ENCODE data around the gene CHRDL1. TPM values are rescaled to one million over a fixed set of nuclear protein-coding genes. Genes with fewer than 3 reads are reported as not detected.
"Not testable (repeated sequence)": the region's sequence is repeated elsewhere in the genome, so short reads cannot be mapped to it uniquely, and the experiment has no call there.

CHRDL1 gene
- total RNA-seq, 1 donor from 2014 or later = 4.8 TPM

DNA sequence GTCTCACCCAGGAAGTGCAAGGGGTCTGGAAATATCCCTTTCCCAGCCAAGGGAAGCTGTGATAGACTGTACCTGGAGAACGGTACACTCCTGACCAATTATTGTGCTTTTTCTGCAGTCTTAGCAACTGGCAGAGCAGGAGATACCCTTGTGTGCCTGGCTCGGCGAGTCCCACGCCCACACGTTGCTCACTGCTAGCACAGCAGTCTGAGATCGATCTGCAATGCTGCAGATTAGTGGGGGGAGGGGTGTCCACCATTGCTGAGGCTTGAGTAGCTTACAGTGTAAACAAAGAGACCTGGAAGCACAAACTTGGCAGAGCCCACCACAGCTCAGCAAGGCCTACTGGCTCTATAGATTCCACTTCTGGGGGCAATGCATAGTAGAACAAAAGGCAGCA, 138.5 kb downstream of the CHRDL1 start:
- Histone ChIP-seq H3K4me1 (ENCODE audit: insufficient read depth, low read length) (no peaks in the 10 kb centered on the region), H3K27ac (ENCODE audit: low read depth, low read length) (no peak overlapping the region), H3K4me3 (ENCODE audit: insufficient read depth, low read depth, low read length) (no peak overlapping the region), H3K9ac (ENCODE audit: low read length) (no peak overlapping the region), H3K79me2 (ENCODE audit: insufficient read depth, low read length) (no peaks in the 10 kb centered on the region), H3K36me3 (ENCODE audit: insufficient read depth, low read length) (no peaks in the 10 kb centered on the region), H3K4me2 (ENCODE audit: low read length) (no peak overlapping the region), H3K27me3 (ENCODE audit: insufficient read depth, low read length) (no peaks in the 10 kb centered on the region), H2AFZ (ENCODE audit: low read depth, low read length) (no peak overlapping the region), H3K9me3 (ENCODE audit: insufficient read depth, low read depth, low read length) (no peaks in the 10 kb centered on the region), H4K20me1 (ENCODE audit: insufficient read depth, low read length) (no peaks in the 10 kb centered on the region)
- Mint-ChIP-seq H3K4me1 (ENCODE audit: low read depth, unreplicated experiment) (no peaks in the 10 kb centered on the region), H3K27me3 (ENCODE audit: low read depth, unreplicated experiment) (no peaks in the 10 kb centered on the region), H3K9me3 (ENCODE audit: unreplicated experiment) (peaks cover 5% of the 10 kb centered on the region), H3K36me3 (ENCODE audit: low read depth, unreplicated experiment) (no peaks in the 10 kb centered on the region), H3K27ac (ENCODE audit: unreplicated experiment) (no peak overlapping the region), H3K4me3 (ENCODE audit: unreplicated experiment) (no peak overlapping the region)
- TF ChIP-seq EZH2 (IDR thresholded peaks at IDR 0.05; ENCODE audit: insufficient read depth, low read length) = no peak
- TF ChIP-seq, protein P1, sequence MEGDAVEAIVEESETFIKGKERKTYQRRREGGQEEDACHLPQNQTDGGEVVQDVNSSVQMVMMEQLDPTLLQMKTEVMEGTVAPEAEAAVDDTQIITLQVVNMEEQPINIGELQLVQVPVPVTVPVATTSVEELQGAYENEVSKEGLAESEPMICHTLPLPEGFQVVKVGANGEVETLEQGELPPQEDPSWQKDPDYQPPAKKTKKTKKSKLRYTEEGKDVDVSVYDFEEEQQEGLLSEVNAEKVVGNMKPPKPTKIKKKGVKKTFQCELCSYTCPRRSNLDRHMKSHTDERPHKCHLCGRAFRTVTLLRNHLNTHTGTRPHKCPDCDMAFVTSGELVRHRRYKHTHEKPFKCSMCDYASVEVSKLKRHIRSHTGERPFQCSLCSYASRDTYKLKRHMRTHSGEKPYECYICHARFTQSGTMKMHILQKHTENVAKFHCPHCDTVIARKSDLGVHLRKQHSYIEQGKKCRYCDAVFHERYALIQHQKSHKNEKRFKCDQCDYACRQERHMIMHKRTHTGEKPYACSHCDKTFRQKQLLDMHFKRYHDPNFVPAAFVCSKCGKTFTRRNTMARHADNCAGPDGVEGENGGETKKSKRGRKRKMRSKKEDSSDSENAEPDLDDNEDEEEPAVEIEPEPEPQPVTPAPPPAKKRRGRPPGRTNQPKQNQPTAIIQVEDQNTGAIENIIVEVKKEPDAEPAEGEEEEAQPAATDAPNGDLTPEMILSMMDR (IDR thresholded peaks at IDR 0.05; ENCODE audit: insufficient read depth, low read depth, low read length) = no peak
- DNase-seq (ENCODE audit: low read depth) = no peak
- FAIRE-seq = peak; percentile 68

DNA sequence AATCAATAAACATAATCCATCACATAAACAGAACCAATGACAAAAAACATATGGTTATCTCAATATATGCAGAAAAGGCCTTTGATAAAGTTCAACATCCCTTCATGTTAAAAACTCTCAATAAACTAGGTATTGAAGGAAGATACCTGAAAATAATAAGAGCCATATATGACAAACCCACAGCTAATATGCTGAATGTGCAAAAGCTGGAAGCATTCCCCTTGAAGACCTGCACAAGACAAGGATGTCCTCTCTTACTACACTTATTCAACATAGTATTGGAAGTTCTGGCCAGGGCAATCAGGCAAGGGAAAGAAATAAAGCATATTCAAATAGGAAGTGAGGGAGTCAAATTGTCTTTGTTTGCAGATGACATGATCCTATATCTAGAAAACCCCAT, 141.3 kb downstream of the CHRDL1 start:
- H2AFZ ChIP-seq (ENCODE audit: low read depth, low read length); H3K27ac ChIP-seq (ENCODE audit: low read depth, low read length); H3K27ac Mint-ChIP-seq (ENCODE audit: unreplicated experiment); H3K36me3 Mint-ChIP-seq (ENCODE audit: low read depth, unreplicated experiment); H3K4me3 Mint-ChIP-seq (ENCODE audit: unreplicated experiment); H3K4me1 ChIP-seq (ENCODE audit: insufficient read depth, low read length); H3K4me2 ChIP-seq (ENCODE audit: low read length); DNase-seq (ENCODE audit: low read depth); H3K9me3 ChIP-seq (ENCODE audit: insufficient read depth, low read depth, low read length); H3K79me2 ChIP-seq (ENCODE audit: insufficient read depth, low read length); H3K36me3 ChIP-seq (ENCODE audit: insufficient read depth, low read length); H3K27me3 Mint-ChIP-seq (ENCODE audit: low read depth, unreplicated experiment); H3K9ac ChIP-seq (ENCODE audit: low read length); H3K9me3 Mint-ChIP-seq (ENCODE audit: unreplicated experiment); H3K4me1 Mint-ChIP-seq (ENCODE audit: low read depth, unreplicated experiment); H4K20me1 ChIP-seq (ENCODE audit: insufficient read depth, low read length); H3K4me3 ChIP-seq (ENCODE audit: insufficient read depth, low read depth, low read length); H3K27me3 ChIP-seq (ENCODE audit: insufficient read depth, low read length): not testable (repeated sequence)
- FAIRE-seq = peak; percentile 73

DNA sequence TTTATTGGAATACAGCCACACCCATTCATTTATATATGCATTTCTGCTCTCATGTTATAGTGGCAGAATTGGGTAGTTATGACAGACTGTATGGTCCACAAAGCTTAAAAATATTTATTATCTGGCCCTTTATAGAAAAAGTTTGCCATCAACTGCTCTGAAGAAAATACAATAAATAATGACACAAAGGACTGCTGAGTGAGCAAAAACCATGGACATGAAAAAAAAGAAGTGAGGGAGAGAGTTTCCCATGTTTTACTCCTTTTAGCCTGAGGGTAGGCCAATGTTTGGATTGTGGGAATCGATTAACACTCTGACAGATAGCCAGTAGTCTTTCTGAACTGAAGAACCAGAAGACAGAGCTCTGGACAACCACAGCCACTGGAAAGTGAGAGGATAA, 149.2 kb downstream of the CHRDL1 start:
- H3K4me3 Mint-ChIP-seq (ENCODE audit: unreplicated experiment) = no peak overlapping the region
- Histone ChIP-seq H3K9me3 (ENCODE audit: insufficient read depth, low read depth, low read length) (no peaks in the 10 kb centered on the region), H3K9ac (ENCODE audit: low read length) (no peak overlapping the region), H3K4me1 (ENCODE audit: insufficient read depth, low read length) (no peaks in the 10 kb centered on the region), H3K4me3 (ENCODE audit: insufficient read depth, low read depth, low read length) (no peak overlapping the region), H2AFZ (ENCODE audit: low read depth, low read length) (no peak overlapping the region), H4K20me1 (ENCODE audit: insufficient read depth, low read length) (no peaks in the 10 kb centered on the region), H3K27ac (ENCODE audit: low read depth, low read length) (no peak overlapping the region), H3K79me2 (ENCODE audit: insufficient read depth, low read length) (no peaks in the 10 kb centered on the region), H3K36me3 (ENCODE audit: insufficient read depth, low read length) (no peaks in the 10 kb centered on the region), H3K4me2 (ENCODE audit: low read length) (no peak overlapping the region), H3K27me3 (ENCODE audit: insufficient read depth, low read length) (no peaks in the 10 kb centered on the region)
- no peaks in the 10 kb centered on the region for H3K27me3 Mint-ChIP-seq (ENCODE audit: low read depth, unreplicated experiment)
- no peaks in the 10 kb centered on the region for H3K4me1 Mint-ChIP-seq (ENCODE audit: low read depth, unreplicated experiment)
- no peak for TF ChIP-seq EZH2 (IDR thresholded peaks at IDR 0.05; ENCODE audit: insufficient read depth, low read length)
- TF ChIP-seq, protein P1 (IDR thresholded peaks at IDR 0.05; ENCODE audit: insufficient read depth, low read depth, low read length) = no peak
- DNase-seq (ENCODE audit: low read depth) = no peak
- FAIRE-seq = peak; percentile 66
- no peaks in the 10 kb centered on the region for H3K36me3 Mint-ChIP-seq (ENCODE audit: low read depth, unreplicated experiment)
- no peak overlapping the region for H3K27ac Mint-ChIP-seq (ENCODE audit: unreplicated experiment)
- H3K9me3 Mint-ChIP-seq (ENCODE audit: unreplicated experiment) = no peaks in the 10 kb centered on the region
